T47D (cell line): ENCODE results near the gene OR1E2.
A peak's percentile ranks its signal among the peaks of the same experiment; 100 is the strongest.
"Not testable (repeated sequence)": the region's sequence is repeated elsewhere in the genome, so short reads cannot be mapped to it uniquely, and the experiment has no call there.

Experiments used
- DNase-seq, 2 experiments: peaks; one replicate each; pipeline versions ENCODE4 v3.0.0 to v3.0.0-alpha.2; 2011 to 2012; ENCODE audit warnings: low read depth in 1 of 2, low spot score in 1 of 2
- JUND ChIP-seq: IDR thresholded peaks from 2 replicates; pipeline ENCODE4 v1.6.1; 2012; ENCODE audit warnings: low read depth
- in situ Hi-C: cut with HindIII; loops from 2 replicates; pipeline ENCODE4 v1.10.0; 2016; ENCODE audit warnings: low sequenced_read_pairs, low pct_unique_long_range_greater_than_20kb

OR1E2 gene

GRCh38 chr17:3438368-3438767 lies 4.7 kb upstream of the OR1E2 start:
- DNase-seq = no peak
- no peak for TF ChIP-seq JUND
- in situ Hi-C loops = no loop called here

- peak in 1 of 2 experiments; percentile 39 for DNase-seq
- in situ Hi-C loops = not testable (repeated sequence)
Measured at GRCh38 chr17:3433215-3433614, 426 bp downstream of the OR1E2 start.

GRCh38 chr17:3418222-3418621 lies 15.4 kb downstream of the OR1E2 start:
- in situ Hi-C loops = no loop called here
- no peak for DNase-seq
- TF ChIP-seq JUND = no peak

GRCh38 chr17:3415610-3416009 lies 18.0 kb downstream of the OR1E2 start:
- no peak for DNase-seq
- no peak for TF ChIP-seq JUND
- in situ Hi-C loops = no loop called here

- DNase-seq = not testable (repeated sequence)
Measured at GRCh38 chr17:3412216-3412615, 21.4 kb downstream of the OR1E2 start.

GRCh38 chr17:3411070-3411469 lies 22.6 kb downstream of the OR1E2 start, which contains the start of gene OR3A3:
Gene OR3A3 (plus strand): TSS chr17:3411370.
- in situ Hi-C loops = no loop called here
- no peak for DNase-seq
- TF ChIP-seq JUND = no peak

More at GRCh38 chr17:3412216-3412615, 21.4 kb downstream of the OR1E2 start:
- in situ Hi-C loops = not testable (repeated sequence)

- in situ Hi-C loops, DNase-seq: not testable (repeated sequence)
Measured at GRCh38 chr17:3403856-3404255, 29.8 kb downstream of the OR1E2 start.

GRCh38 chr17:3401786-3402185 lies 31.9 kb downstream of the OR1E2 start:
- in situ Hi-C loops = no loop called here
- no peak for DNase-seq
- TF ChIP-seq JUND = no peak

- no peak for TF ChIP-seq JUND
- in situ Hi-C loops = no loop called here
- no peak for DNase-seq
Measured at GRCh38 chr17:3400055-3400454, 33.6 kb downstream of the OR1E2 start.

GRCh38 chr17:3398310-3398709 lies 35.3 kb downstream of the OR1E2 start, which contains the start of gene OR1E1:
Gene OR1E1 (minus strand): TSS chr17:3398410. CDS start chr17:3398410, 0 bp downstream.
- no peak for TF ChIP-seq JUND
- in situ Hi-C loops = no loop called here
- no peak for DNase-seq

- peak in 1 of 2 experiments; percentile 36 for DNase-seq
- in situ Hi-C loops = not testable (repeated sequence)
Measured at GRCh38 chr17:3397801-3398200, 35.8 kb downstream of the OR1E2 start.

GRCh38 chr17:3389791-3390190 lies 43.9 kb downstream of the OR1E2 start:
- in situ Hi-C loops = no loop called here
- TF ChIP-seq JUND = no peak

GRCh38 chr17:3385869-3386816 lies 47.5 kb downstream of the OR1E2 start, which contains the start of gene OR3A2:
Gene OR3A2 (minus strand): TSS chr17:3386308.
- no peak for DNase-seq
- in situ Hi-C loops = no loop called here

More at GRCh38 chr17:3389791-3390190, 43.9 kb downstream of the OR1E2 start:
- DNase-seq = no peak

More at GRCh38 chr17:3385869-3386816, 47.5 kb downstream of the OR1E2 start, which contains the start of gene OR3A2:
- TF ChIP-seq JUND = no peak
